Loucy (cell line): ENCODE measurements around the gene IL36RN.

Source experiments
- H2AFZ ChIP-seq: fragments of 200-600 bp; sonication (generic); 2 replicates; pipeline ENCODE4 v1.6.0; 2016; ENCODE audit warnings: antibody characterized with exemption, mild to moderate bottlenecking, low read length, moderate library complexity
- H3F3A ChIP-seq: fragments of 200-600 bp; 2 replicates; pipeline ENCODE4 v1.6.0; 2016; ENCODE audit warnings: antibody characterized with exemption, low read depth, mild to moderate bottlenecking
- H3K27me3 ChIP-seq: fragments of 200-600 bp; sonication (generic); 2 replicates; pipeline ENCODE4 v1.6.1; 2014; ENCODE audit warnings: low read length, mild to moderate bottlenecking; ENCODE audit not compliant: insufficient read depth, poor library complexity, severe bottlenecking
- H3K36me3 ChIP-seq: fragments of 200-600 bp; sonication (generic); 2 replicates; pipeline ENCODE4 v1.6.1; 2016; ENCODE audit warnings: low read length; ENCODE audit not compliant: insufficient read depth
- H3K4me1 ChIP-seq: fragments of 200-600 bp; sonication (generic); 2 replicates; pipeline ENCODE4 v1.5.1; 2014; ENCODE audit warnings: low read length, mild to moderate bottlenecking; ENCODE audit not compliant: insufficient read depth, poor library complexity, severe bottlenecking
- H3K4me2 ChIP-seq: fragments of 200-600 bp; sonication (generic); 2 replicates; pipeline ENCODE4 v1.6.0; 2014; ENCODE audit warnings: antibody characterized with exemption, low read length, low read depth, mild to moderate bottlenecking; ENCODE audit not compliant: poor library complexity, severe bottlenecking
- H3K4me3 ChIP-seq: fragments of 200-600 bp; sonication (generic); 2 replicates; pipeline ENCODE4 v1.5.1; 2014; ENCODE audit warnings: low read length, mild to moderate bottlenecking, mixed read lengths; ENCODE audit not compliant: poor library complexity, severe bottlenecking
- H3K79me2 ChIP-seq: fragments of 200-600 bp; sonication (generic); 2 replicates; pipeline ENCODE4 v1.6.1; 2014; ENCODE audit warnings: low read length; ENCODE audit not compliant: insufficient read depth
- H3K9ac ChIP-seq: fragments of 200-600 bp; sonication (generic); 2 replicates; pipeline ENCODE4 v1.6.0; 2014; ENCODE audit warnings: mild to moderate bottlenecking, low read depth, low read length, moderate library complexity; ENCODE audit not compliant: poor library complexity, severe bottlenecking
- H3K9me2 ChIP-seq: fragments of 200-600 bp; sonication (generic); replicated peaks from 2 replicates; pipeline ENCODE4 v1.6.1; 2016; ENCODE audit warnings: low read depth, low read length, mixed read lengths
- H3K9me3 ChIP-seq: fragments of 200-600 bp; sonication (generic); 2 replicates; pipeline ENCODE4 v1.6.1; 2014; ENCODE audit warnings: mild to moderate bottlenecking, antibody characterized with exemption, low read length, low read depth; ENCODE audit not compliant: insufficient read depth
- H4K20me1 ChIP-seq: fragments of 200-600 bp; sonication (generic); 2 replicates; pipeline ENCODE4 v1.6.0; 2014; ENCODE audit warnings: antibody characterized with exemption, low read length, mild to moderate bottlenecking; ENCODE audit not compliant: insufficient read depth, poor library complexity, severe bottlenecking
- CTCF ChIP-seq: fragments of 200-600 bp; sonication (generic); conservative IDR thresholded peaks from 2 replicates; pipeline ENCODE4 v1.5.1; 2014; ENCODE audit warnings: mild to moderate bottlenecking, antibody characterized with exemption, low read length
- EZH2phosphoT487 ChIP-seq: fragments of 200-600 bp; IDR thresholded peaks from 2 replicates; pipeline ENCODE4 v1.6.1; 2018; ENCODE audit warnings: antibody characterized with exemption, mild to moderate bottlenecking, moderate library complexity, borderline replicate concordance

IL36RN gene

GRCh38 chr2:113111823-113112287, 52.9 kb downstream of the IL36RN start:
- H3K9me2 ChIP-seq: no peaks in the 10 kb centered on the region
- no peaks in the 10 kb centered on the region for H3F3A ChIP-seq
- TF ChIP-seq CTCF (no peak), EZH2phosphoT487 (no peak)
- no peaks in the 10 kb centered on the region for H3K4me1 ChIP-seq
- H3K27me3 ChIP-seq: no peaks in the 10 kb centered on the region
- no peak overlapping the region for H3K4me3 ChIP-seq
- H3K9me3 ChIP-seq: no peaks in the 10 kb centered on the region
- no peaks in the 10 kb centered on the region for H3K79me2 ChIP-seq
- no peaks in the 10 kb centered on the region for H3K36me3 ChIP-seq
- no peaks in the 10 kb centered on the region for H4K20me1 ChIP-seq
- H3K9ac ChIP-seq: no peak overlapping the region
- no peak overlapping the region for H3K4me2 ChIP-seq
- no peak overlapping the region for H2AFZ ChIP-seq

DNA sequence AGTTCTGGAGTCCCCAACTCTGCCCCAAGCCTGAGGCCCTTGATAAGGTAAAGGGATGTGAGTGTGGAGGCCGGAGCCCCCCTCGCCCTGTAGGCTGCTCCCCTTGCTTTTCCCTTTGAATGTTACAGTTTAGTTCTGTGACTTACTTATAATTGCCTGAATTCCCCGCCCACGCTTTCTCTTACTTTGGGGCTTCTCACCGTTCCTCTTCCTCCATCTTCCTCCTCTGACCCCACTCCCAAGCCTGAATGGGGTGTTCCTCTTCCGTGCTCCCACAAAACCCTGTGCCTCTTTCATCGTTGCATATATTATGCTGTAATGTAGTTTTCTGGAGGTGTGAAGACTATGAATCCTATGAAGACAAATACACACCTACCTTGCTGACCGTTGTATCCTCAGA, 53.4 kb downstream of the IL36RN start:
- Histone ChIP-seq H3K36me3 (no peaks in the 10 kb centered on the region), H4K20me1 (no peaks in the 10 kb centered on the region), H3F3A (no peaks in the 10 kb centered on the region), H3K4me3 (no peak overlapping the region), H3K4me1 (no peaks in the 10 kb centered on the region), H3K4me2 (no peak overlapping the region), H3K9me3 (no peaks in the 10 kb centered on the region), H3K27me3 (no peaks in the 10 kb centered on the region), H3K9ac (no peak overlapping the region), H3K9me2 (no peaks in the 10 kb centered on the region), H3K79me2 (no peaks in the 10 kb centered on the region), H2AFZ (no peak overlapping the region)
- no peak for TF ChIP-seq CTCF

DNA sequence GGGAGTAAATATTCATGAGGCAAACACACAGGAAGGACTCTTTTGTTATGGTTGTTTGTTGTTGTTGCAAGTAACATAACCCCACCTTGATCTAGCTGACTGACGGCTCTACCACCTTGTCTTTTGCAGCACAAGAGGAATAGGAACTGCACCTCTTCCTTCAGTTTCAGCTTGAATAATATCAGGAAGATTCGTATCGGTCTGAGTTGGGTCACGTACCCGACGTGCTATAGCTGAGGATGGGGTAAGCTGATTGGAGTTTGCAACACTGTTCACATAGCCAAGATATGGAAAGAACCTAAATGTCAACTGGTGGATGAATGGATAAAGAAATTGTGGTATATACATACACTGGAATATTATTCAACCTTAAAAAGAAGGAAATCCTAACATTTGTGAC, 53.9 kb downstream of the IL36RN start:
- Histone ChIP-seq H3K27me3 (no peaks in the 10 kb centered on the region), H3K9me3 (no peaks in the 10 kb centered on the region), H3F3A (no peaks in the 10 kb centered on the region), H3K4me1 (no peaks in the 10 kb centered on the region), H3K36me3 (no peaks in the 10 kb centered on the region), H3K4me3 (no peak overlapping the region), H3K4me2 (no peak overlapping the region), H2AFZ (no peak overlapping the region), H4K20me1 (no peaks in the 10 kb centered on the region), H3K9me2 (no peaks in the 10 kb centered on the region), H3K9ac (no peak overlapping the region), H3K79me2 (no peaks in the 10 kb centered on the region)
- TF ChIP-seq CTCF: no peak
